ENCODE results near the gene CYP4F8. TPM values are rescaled to one million over a fixed set of nuclear protein-coding genes. Genes with fewer than 3 reads are reported as not detected.

CYP4F8 gene
- total and polyA plus RNA-seq, 2 donors (not counting 1 experiment from before 2014, with no cell fraction given), result not detected

DNA sequence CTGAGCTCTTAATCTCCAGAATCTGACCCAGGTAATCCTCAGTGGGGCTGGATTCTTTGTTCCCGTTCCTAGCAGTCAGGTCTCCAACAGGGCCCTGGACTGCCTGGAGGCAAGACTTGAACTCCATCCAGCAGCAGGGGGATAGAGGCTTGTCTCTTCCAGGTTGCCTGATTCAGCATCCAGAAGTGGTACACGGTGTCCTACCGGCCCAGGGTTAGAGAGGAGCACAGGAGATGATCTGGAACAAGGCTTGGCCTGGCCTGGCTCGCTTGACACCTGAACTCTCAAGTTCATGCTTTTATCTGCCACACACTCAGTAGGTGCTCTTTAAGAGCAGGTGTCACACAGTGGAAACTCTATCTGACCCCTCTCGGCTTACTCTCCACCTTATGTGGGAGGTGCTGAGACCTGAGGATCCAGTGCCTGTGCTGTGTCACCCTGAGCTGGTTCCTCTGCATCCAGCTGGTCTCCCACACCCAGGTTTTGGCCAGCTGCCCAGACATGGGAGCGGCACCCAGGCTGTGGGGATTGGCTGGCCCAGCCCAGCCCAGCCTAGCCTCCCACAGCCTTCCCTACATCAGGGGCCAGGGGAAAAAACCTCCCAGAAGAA lies 25.4 kb downstream of the CYP4F8 start, which contains the start of gene CYP4F3:
Gene CYP4F3, plus strand, starts transcription at position 604 of the 610 bp plus-strand sequence. CDS start 519 bp downstream, outside the sequence.
- Histone ChIP-seq H3K36me3 (replicated peaks in 1 of 2; ENCODE audit: control extremely low read depth in 1 of 2, control insufficient read depth in 1 of 2, extremely low read depth in 1 of 2, insufficient read depth in 2 of 2, low read length in 1 of 2) (no peaks in the 10 kb centered on the region), H3K9ac (ENCODE audit: low read length) (no peak within 1 kb of the TSS), H3K4me2 (replicated peaks; ENCODE audit: low read depth, low read length, poor library complexity, severe bottlenecking) (no peak within 1 kb of the TSS), H2AFZ (ENCODE audit: insufficient read depth, low read depth, low read length, poor library complexity, severe bottlenecking) (no peak within 1 kb of the TSS), H3K27me3 (replicated peaks in 1 of 4; ENCODE audit: control extremely low read depth in 1 of 4, control insufficient read depth in 3 of 4, insufficient read depth in 4 of 4, low read length in 3 of 4) (peaks cover 0 to 26% (median 0%) of the 10 kb centered on the region in 4 experiments), H3K27ac (ENCODE audit: low read length in 2 of 2) (no peak within 1 kb of the TSS), H3K9me3 (ENCODE audit: control extremely low read depth in 1 of 3, control insufficient read depth in 2 of 3, insufficient read depth in 1 of 3, low read length in 2 of 3) (peaks cover 0 to 10% (median 0%) of the 10 kb centered on the region in 3 donors), H3K4me3 (ENCODE audit: control extremely low read depth in 1 of 5, extremely low read depth in 1 of 5, insufficient read depth in 1 of 5, low read depth in 2 of 5, low read length in 4 of 5) (no peak within 1 kb of the TSS), H4K20me1 (ENCODE audit: control insufficient read depth, insufficient read depth, low read length, poor library complexity, severe bottlenecking) (no peaks in the 10 kb centered on the region), H3K79me2 (ENCODE audit: control insufficient read depth, insufficient read depth, low read length) (no peaks in the 10 kb centered on the region), H3K4me1 (ENCODE audit: control insufficient read depth in 2 of 2, insufficient read depth in 2 of 2, low read length in 2 of 2) (peaks cover 3 to 16% of the 10 kb centered on the region in 2 donors)
- Mint-ChIP-seq H3K4me1 (peaks cover 5% of the 10 kb centered on the region), H3K4me3 (no peak within 1 kb of the TSS), H3K27ac (no peak within 1 kb of the TSS), H3K27me3 (peaks cover 29% of the 10 kb centered on the region), H3K9me3 (ENCODE audit: insufficient read depth) (no peaks in the 10 kb centered on the region)
- ATAC-seq (ENCODE audit: low read depth) (no peak), DNase-seq (no peak)
- CTCF ChIA-PET, result interaction anchor here (0.6 kb wide), 1 partner anchor 549 kb away, joined by 4 read pairs; no protein-coding TSS in a partner anchor
- 87% methylated on average over 4 of the region's 6 CpGs for WGBS (ENCODE audit: insufficient coverage)
- POLR2A ChIA-PET, result no interaction called here
- intact Hi-C loops (cut with micrococcal nuclease), result no loop called here
- no peak for TF ChIP-seq EZH2 (IDR thresholded peaks at IDR 0.05; ENCODE audit: borderline replicate concordance, insufficient read depth, low read depth, low read length, poor library complexity, severe bottlenecking)
- TF ChIP-seq, protein P1, sequence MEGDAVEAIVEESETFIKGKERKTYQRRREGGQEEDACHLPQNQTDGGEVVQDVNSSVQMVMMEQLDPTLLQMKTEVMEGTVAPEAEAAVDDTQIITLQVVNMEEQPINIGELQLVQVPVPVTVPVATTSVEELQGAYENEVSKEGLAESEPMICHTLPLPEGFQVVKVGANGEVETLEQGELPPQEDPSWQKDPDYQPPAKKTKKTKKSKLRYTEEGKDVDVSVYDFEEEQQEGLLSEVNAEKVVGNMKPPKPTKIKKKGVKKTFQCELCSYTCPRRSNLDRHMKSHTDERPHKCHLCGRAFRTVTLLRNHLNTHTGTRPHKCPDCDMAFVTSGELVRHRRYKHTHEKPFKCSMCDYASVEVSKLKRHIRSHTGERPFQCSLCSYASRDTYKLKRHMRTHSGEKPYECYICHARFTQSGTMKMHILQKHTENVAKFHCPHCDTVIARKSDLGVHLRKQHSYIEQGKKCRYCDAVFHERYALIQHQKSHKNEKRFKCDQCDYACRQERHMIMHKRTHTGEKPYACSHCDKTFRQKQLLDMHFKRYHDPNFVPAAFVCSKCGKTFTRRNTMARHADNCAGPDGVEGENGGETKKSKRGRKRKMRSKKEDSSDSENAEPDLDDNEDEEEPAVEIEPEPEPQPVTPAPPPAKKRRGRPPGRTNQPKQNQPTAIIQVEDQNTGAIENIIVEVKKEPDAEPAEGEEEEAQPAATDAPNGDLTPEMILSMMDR (IDR thresholded peaks at IDR 0.05), result no peak

DNA sequence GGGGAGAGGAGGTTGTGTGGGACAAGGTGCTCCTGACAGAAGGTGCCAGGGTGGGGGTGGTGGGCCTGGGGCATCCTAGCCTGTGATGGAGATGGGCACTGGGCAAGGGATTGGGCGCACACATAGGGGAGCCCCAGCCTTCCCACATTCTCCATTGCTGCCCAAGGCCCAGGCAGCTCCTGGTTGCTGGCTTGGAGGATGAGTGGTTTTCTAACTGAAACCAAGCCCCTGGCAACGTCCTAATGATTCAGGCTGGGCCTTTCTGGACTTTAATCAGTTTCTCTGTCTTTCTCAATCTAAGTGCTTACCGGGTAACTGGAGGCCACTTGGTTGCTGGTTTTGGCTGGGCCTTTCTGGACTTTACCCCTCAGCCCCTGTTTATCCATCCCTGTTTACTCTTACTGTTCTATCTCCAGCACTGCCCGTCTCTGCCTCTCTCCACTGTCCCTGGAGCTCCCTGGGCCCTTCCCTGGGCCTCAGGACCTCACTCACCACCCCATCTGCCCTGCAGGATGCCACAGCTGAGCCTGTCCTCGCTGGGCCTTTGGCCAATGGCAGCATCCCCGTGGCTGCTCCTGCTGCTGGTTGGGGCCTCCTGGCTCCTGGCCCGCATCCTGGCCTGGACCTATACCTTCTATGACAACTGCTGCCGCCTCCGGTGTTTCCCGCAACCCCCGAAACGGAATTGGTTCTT lies 26.0 kb downstream of the CYP4F8 start:
- Histone ChIP-seq H3K4me2 (replicated peaks; ENCODE audit: low read depth, low read length, poor library complexity, severe bottlenecking) (no peak overlapping the region), H3K27me3 (replicated peaks in 1 of 4; ENCODE audit: control extremely low read depth in 1 of 4, control insufficient read depth in 3 of 4, insufficient read depth in 4 of 4, low read length in 3 of 4) (peaks cover 0 to 29% (median 0%) of the 10 kb centered on the region in 4 experiments), H2AFZ (ENCODE audit: insufficient read depth, low read depth, low read length, poor library complexity, severe bottlenecking) (no peak overlapping the region), H3K27ac (ENCODE audit: low read length in 2 of 2) (no peak overlapping the region), H3K36me3 (replicated peaks in 1 of 2; ENCODE audit: control extremely low read depth in 1 of 2, control insufficient read depth in 1 of 2, extremely low read depth in 1 of 2, insufficient read depth in 2 of 2, low read length in 1 of 2) (no peaks in the 10 kb centered on the region), H3K9ac (ENCODE audit: low read length) (no peak overlapping the region), H3K4me1 (ENCODE audit: control insufficient read depth in 2 of 2, insufficient read depth in 2 of 2, low read length in 2 of 2) (peaks cover 3 to 16% of the 10 kb centered on the region in 2 donors), H3K79me2 (ENCODE audit: control insufficient read depth, insufficient read depth, low read length) (no peaks in the 10 kb centered on the region), H3K9me3 (ENCODE audit: control extremely low read depth in 1 of 3, control insufficient read depth in 2 of 3, insufficient read depth in 1 of 3, low read length in 2 of 3) (peaks cover 0 to 14% (median 0%) of the 10 kb centered on the region in 3 donors), H3K4me3 (ENCODE audit: control extremely low read depth in 1 of 5, extremely low read depth in 1 of 5, insufficient read depth in 1 of 5, low read depth in 2 of 5, low read length in 4 of 5) (no peak overlapping the region), H4K20me1 (ENCODE audit: control insufficient read depth, insufficient read depth, low read length, poor library complexity, severe bottlenecking) (no peaks in the 10 kb centered on the region)
- intact Hi-C loops (cut with micrococcal nuclease), result no loop called here
- 74% methylated on average over 12 of the region's 12 CpGs for WGBS (ENCODE audit: insufficient coverage)
- ChIA-PET POLR2A (no interaction called here), CTCF (no interaction called here)
- H3K27ac Mint-ChIP-seq, result no peak overlapping the region
- no peak for ATAC-seq (ENCODE audit: low read depth)
- peaks cover 5% of the 10 kb centered on the region for H3K4me1 Mint-ChIP-seq
- H3K9me3 Mint-ChIP-seq (ENCODE audit: insufficient read depth), result no peaks in the 10 kb centered on the region
- DNase-seq, result no peak
- H3K27me3 Mint-ChIP-seq, result peaks cover 27% of the 10 kb centered on the region
- no peak overlapping the region for H3K4me3 Mint-ChIP-seq
- TF ChIP-seq, protein P1 (IDR thresholded peaks at IDR 0.05), result no peak
- no peak for TF ChIP-seq EZH2 (IDR thresholded peaks at IDR 0.05; ENCODE audit: borderline replicate concordance, insufficient read depth, low read depth, low read length, poor library complexity, severe bottlenecking)

All from B cell (primary cell).